ENCODE measurements around the gene ANKRD63.

DNA sequence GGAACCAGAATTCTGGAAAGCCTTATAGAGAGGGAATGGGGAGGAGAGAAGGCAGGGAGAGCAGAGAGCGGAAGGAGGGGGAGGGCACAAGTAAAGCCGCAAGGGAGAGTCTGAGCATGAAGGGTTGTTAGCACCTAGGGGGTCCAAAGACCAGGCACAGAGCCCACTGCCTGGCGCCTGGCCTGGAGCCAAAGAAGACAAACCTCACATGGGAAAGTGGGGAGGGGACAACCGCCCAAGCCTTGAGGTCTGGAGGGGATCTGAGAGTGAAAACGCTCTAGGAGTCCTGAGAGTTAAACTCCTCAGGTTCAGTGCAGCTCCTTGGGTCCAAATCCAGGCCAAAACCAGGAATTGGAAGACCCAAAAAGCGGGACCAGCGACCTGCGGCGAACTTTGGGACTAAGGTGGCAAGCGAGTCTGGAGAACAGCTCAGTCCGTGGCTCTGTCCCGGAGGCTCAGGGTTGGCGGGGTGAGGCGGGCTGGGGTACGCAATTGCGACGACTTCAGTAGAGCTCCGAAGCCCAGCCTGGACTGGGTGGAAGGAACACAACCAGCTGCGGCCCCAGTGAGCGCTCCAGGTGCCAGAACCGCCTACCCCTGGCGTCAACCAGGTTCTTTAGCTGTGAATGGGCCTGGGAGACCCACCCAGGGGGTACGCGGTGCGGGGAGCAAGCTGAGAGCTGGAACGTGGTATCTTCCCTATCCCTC lies 39.8 kb upstream of the ANKRD63 start:
- TF ChIP-seq, protein P1, sequence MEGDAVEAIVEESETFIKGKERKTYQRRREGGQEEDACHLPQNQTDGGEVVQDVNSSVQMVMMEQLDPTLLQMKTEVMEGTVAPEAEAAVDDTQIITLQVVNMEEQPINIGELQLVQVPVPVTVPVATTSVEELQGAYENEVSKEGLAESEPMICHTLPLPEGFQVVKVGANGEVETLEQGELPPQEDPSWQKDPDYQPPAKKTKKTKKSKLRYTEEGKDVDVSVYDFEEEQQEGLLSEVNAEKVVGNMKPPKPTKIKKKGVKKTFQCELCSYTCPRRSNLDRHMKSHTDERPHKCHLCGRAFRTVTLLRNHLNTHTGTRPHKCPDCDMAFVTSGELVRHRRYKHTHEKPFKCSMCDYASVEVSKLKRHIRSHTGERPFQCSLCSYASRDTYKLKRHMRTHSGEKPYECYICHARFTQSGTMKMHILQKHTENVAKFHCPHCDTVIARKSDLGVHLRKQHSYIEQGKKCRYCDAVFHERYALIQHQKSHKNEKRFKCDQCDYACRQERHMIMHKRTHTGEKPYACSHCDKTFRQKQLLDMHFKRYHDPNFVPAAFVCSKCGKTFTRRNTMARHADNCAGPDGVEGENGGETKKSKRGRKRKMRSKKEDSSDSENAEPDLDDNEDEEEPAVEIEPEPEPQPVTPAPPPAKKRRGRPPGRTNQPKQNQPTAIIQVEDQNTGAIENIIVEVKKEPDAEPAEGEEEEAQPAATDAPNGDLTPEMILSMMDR (IDR thresholded peaks at IDR 0.05) = no peak
- no peak for TF ChIP-seq POLR2AphosphoS5 (IDR thresholded peaks at IDR 0.05; ENCODE audit: low read depth, low read length)
- TF ChIP-seq, protein P2, sequence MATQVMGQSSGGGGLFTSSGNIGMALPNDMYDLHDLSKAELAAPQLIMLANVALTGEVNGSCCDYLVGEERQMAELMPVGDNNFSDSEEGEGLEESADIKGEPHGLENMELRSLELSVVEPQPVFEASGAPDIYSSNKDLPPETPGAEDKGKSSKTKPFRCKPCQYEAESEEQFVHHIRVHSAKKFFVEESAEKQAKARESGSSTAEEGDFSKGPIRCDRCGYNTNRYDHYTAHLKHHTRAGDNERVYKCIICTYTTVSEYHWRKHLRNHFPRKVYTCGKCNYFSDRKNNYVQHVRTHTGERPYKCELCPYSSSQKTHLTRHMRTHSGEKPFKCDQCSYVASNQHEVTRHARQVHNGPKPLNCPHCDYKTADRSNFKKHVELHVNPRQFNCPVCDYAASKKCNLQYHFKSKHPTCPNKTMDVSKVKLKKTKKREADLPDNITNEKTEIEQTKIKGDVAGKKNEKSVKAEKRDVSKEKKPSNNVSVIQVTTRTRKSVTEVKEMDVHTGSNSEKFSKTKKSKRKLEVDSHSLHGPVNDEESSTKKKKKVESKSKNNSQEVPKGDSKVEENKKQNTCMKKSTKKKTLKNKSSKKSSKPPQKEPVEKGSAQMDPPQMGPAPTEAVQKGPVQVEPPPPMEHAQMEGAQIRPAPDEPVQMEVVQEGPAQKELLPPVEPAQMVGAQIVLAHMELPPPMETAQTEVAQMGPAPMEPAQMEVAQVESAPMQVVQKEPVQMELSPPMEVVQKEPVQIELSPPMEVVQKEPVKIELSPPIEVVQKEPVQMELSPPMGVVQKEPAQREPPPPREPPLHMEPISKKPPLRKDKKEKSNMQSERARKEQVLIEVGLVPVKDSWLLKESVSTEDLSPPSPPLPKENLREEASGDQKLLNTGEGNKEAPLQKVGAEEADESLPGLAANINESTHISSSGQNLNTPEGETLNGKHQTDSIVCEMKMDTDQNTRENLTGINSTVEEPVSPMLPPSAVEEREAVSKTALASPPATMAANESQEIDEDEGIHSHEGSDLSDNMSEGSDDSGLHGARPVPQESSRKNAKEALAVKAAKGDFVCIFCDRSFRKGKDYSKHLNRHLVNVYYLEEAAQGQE (IDR thresholded peaks at IDR 0.05; ENCODE audit: insufficient read depth in 1 of 2, low read depth in 2 of 2, low read length in 1 of 2) = no peak
